GM21576 (cell line): ENCODE measurements around the gene PRM3.

Experiments
- ATAC-seq: cut with Tn5 transposase; IDR thresholded peaks from one replicate; pipeline ENCODE4 v1.9.1; 2021; ENCODE audit warnings: mild to moderate bottlenecking, moderate library complexity; ENCODE audit not compliant: unreplicated experiment

PRM3 gene

GRCh38 chr16:11229432-11229831, 44.0 kb downstream of the PRM3 start:
- no peak for ATAC-seq

- peak; percentile 2 for ATAC-seq
Observed at GRCh38 chr16:11225677-11226549, 47.5 kb downstream of the PRM3 start.

GRCh38 chr16:11224894-11225676, 48.3 kb downstream of the PRM3 start:
- ATAC-seq: peak; percentile 72

GRCh38 chr16:11224096-11224893, 49.1 kb downstream of the PRM3 start:
- peak; percentile 43 for ATAC-seq
